ENCODE results near the gene DCAF8.

DNA sequence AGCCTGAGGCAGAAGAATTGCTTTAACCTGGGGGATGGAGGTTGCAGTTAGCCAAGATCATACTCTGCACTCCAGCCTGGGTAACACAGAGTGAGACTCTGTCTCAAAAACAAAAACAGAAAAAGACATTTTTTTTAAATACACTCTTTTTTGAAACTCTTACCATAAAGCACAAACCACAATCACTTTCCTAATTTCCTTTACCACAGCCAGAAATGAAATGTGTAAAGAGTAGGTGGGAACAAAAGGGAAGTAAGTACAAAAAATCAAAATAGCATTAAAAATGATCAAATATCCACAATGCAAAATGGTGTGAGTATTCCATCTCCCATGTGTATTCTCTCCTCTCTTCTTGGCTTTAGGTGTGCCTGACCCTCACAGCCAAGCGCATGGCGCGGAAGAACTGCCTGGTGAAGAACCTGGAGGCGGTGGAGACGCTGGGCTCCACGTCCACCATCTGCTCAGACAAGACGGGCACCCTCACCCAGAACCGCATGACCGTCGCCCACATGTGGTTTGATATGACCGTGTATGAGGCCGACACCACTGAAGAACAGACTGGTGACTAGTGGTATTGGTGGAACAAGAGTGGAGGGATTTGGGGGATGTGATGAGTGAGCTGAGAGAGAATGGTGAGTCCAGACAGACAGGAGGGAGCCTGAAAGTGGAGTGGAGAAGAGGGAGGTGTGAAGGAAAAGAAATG is 96.0 kb downstream of the DCAF8 start:
- TF ChIP-seq, protein P1, sequence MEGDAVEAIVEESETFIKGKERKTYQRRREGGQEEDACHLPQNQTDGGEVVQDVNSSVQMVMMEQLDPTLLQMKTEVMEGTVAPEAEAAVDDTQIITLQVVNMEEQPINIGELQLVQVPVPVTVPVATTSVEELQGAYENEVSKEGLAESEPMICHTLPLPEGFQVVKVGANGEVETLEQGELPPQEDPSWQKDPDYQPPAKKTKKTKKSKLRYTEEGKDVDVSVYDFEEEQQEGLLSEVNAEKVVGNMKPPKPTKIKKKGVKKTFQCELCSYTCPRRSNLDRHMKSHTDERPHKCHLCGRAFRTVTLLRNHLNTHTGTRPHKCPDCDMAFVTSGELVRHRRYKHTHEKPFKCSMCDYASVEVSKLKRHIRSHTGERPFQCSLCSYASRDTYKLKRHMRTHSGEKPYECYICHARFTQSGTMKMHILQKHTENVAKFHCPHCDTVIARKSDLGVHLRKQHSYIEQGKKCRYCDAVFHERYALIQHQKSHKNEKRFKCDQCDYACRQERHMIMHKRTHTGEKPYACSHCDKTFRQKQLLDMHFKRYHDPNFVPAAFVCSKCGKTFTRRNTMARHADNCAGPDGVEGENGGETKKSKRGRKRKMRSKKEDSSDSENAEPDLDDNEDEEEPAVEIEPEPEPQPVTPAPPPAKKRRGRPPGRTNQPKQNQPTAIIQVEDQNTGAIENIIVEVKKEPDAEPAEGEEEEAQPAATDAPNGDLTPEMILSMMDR (IDR thresholded peaks at IDR 0.05; ENCODE audit: low read length) = no peak
- TF ChIP-seq EZH2 (IDR thresholded peaks at IDR 0.05; ENCODE audit: borderline replicate concordance, low read length) = no peak
